ENCODE data around the gene BCL2L15. TPM values are rescaled to one million over a fixed set of nuclear protein-coding genes. Genes with fewer than 3 reads are reported as not detected.

BCL2L15 gene
- total and polyA plus RNA-seq, 2 experiments from 2014 or later: 0.16 to 4.5 TPM

GRCh38 chr1:113850127-113850796, 37.1 kb downstream of the BCL2L15 start:
- no peak for TF ChIP-seq CTCF (IDR thresholded peaks at IDR 0.05; ENCODE audit: low read depth, low read length)
- Histone ChIP-seq H3K27me3 (no peaks in the 10 kb centered on the region), H3K4me3 (no peak overlapping the region), H3K4me1 (ENCODE audit: low read depth) (no peaks in the 10 kb centered on the region), H3K36me3 (no peaks in the 10 kb centered on the region), H3K9me3 (ENCODE audit: low read depth) (no peaks in the 10 kb centered on the region), H3K27ac (no peak overlapping the region)
- DNase-seq (ENCODE audit: low read depth in 1 of 2, low spot score in 1 of 2): no peak

- no peaks in the 10 kb centered on the region for H3K27me3 ChIP-seq
- H3K4me1 ChIP-seq (ENCODE audit: low read depth): no peaks in the 10 kb centered on the region
- H3K4me3 ChIP-seq: no peak overlapping the region
- peak in 1 of 2 donors; percentile 54 for DNase-seq (ENCODE audit: low read depth in 1 of 2, low spot score in 1 of 2)
- no peak overlapping the region for H3K27ac ChIP-seq
- no peaks in the 10 kb centered on the region for H3K36me3 ChIP-seq
- H3K9me3 ChIP-seq (ENCODE audit: low read depth): no peaks in the 10 kb centered on the region
- TF ChIP-seq CTCF (IDR thresholded peaks at IDR 0.05; ENCODE audit: low read depth, low read length): no peak
Observed at GRCh38 chr1:113849072-113849471, 38.3 kb downstream of the BCL2L15 start.

- no peaks in the 10 kb centered on the region for H3K9me3 ChIP-seq (ENCODE audit: low read depth)
Observed at GRCh38 chr1:113846391-113847035, 40.9 kb downstream of the BCL2L15 start.

GRCh38 chr1:113836534-113836933, 50.8 kb downstream of the BCL2L15 start:
- peaks cover 7% of the 10 kb centered on the region for H3K27me3 ChIP-seq
- no peak for TF ChIP-seq CTCF (IDR thresholded peaks at IDR 0.05; ENCODE audit: low read depth, low read length)
- no peak for DNase-seq (ENCODE audit: low read depth in 1 of 2, low spot score in 1 of 2)

More at GRCh38 chr1:113846391-113847035, 40.9 kb downstream of the BCL2L15 start:
- H3K27me3 ChIP-seq: no peaks in the 10 kb centered on the region
- no peak for DNase-seq (ENCODE audit: low read depth in 1 of 2, low spot score in 1 of 2)
- H3K36me3 ChIP-seq: no peaks in the 10 kb centered on the region
- no peak overlapping the region for H3K4me3 ChIP-seq
- H3K4me1 ChIP-seq (ENCODE audit: low read depth): no peaks in the 10 kb centered on the region
- TF ChIP-seq CTCF (IDR thresholded peaks at IDR 0.05; ENCODE audit: low read depth, low read length): no peak
- no peak overlapping the region for H3K27ac ChIP-seq

GRCh38 chr1:113835686-113836290, 51.6 kb downstream of the BCL2L15 start:
- H3K4me1 ChIP-seq (ENCODE audit: low read depth): no peaks in the 10 kb centered on the region
- DNase-seq (ENCODE audit: low read depth in 1 of 2, low spot score in 1 of 2): peak; percentile 62 to 75

More at GRCh38 chr1:113836534-113836933, 50.8 kb downstream of the BCL2L15 start:
- Histone ChIP-seq H3K4me3 (no peak overlapping the region), H3K9me3 (ENCODE audit: low read depth) (no peaks in the 10 kb centered on the region), H3K27ac (no peak overlapping the region), H3K36me3 (no peaks in the 10 kb centered on the region), H3K4me1 (ENCODE audit: low read depth) (no peaks in the 10 kb centered on the region)

More at GRCh38 chr1:113835686-113836290, 51.6 kb downstream of the BCL2L15 start:
- no peak overlapping the region for H3K27ac ChIP-seq
- H3K27me3 ChIP-seq: peaks cover 7% of the 10 kb centered on the region
- H3K36me3 ChIP-seq: no peaks in the 10 kb centered on the region
- peak; percentile 35 for TF ChIP-seq CTCF (IDR thresholded peaks at IDR 0.05; ENCODE audit: low read depth, low read length)
- H3K4me3 ChIP-seq: no peak overlapping the region
- no peaks in the 10 kb centered on the region for H3K9me3 ChIP-seq (ENCODE audit: low read depth)

All from cardiac muscle cell (in vitro differentiated cells and primary cell).